Mesendoderm (in vitro differentiated cells): ENCODE measurements around the gene PPARA.

Source experiments
- DNase-seq: peaks from one replicate; pipeline ENCODE4 v3.0.0; 2013
- H2AK5ac ChIP-seq: 2 replicates; pipeline ENCODE4 v1.6.1; 2013; ENCODE audit warnings: low read length, inconsistent platforms
- H2BK120ac ChIP-seq: 2 replicates; pipeline ENCODE4 v1.6.1; 2013; ENCODE audit warnings: low read depth, mild to moderate bottlenecking, low read length, moderate library complexity, mixed read lengths
- H2BK15ac ChIP-seq: replicated peaks from 2 replicates; pipeline ENCODE4 v1.6.1; 2013; ENCODE audit warnings: low read depth, mild to moderate bottlenecking, moderate library complexity
- H2BK5ac ChIP-seq: 2 replicates; pipeline ENCODE4 v1.6.1; 2013; ENCODE audit warnings: low read length, inconsistent platforms
- H3K18ac ChIP-seq: 2 replicates; pipeline ENCODE4 v1.6.1; 2013; ENCODE audit warnings: mild to moderate bottlenecking, low read length, mixed read lengths
- H3K23ac ChIP-seq: one replicate; pipeline ENCODE4 v1.6.1; 2013; ENCODE audit warnings: low read length
- H3K27ac ChIP-seq: 2 replicates; pipeline ENCODE4 v1.5.1; 2013; ENCODE audit warnings: low read depth, mild to moderate bottlenecking, inconsistent platforms, low read length, moderate library complexity
- H3K27me3 ChIP-seq: 2 replicates; pipeline ENCODE4 v1.6.1; 2013; ENCODE audit warnings: low read length, control low read depth, mild to moderate bottlenecking, inconsistent platforms; ENCODE audit not compliant: insufficient read depth, poor library complexity
- H3K36me3 ChIP-seq: 2 replicates; pipeline ENCODE4 v1.6.1; 2013; ENCODE audit warnings: low read length, inconsistent platforms; ENCODE audit not compliant: control insufficient read depth, insufficient read depth
- H3K4ac ChIP-seq: one replicate; pipeline ENCODE4 v1.6.1; 2013; ENCODE audit warnings: low read depth, mild to moderate bottlenecking, low read length, moderate library complexity
- H3K4me1 ChIP-seq: 2 replicates; pipeline ENCODE4 v1.6.1; 2013; ENCODE audit warnings: low read depth, low read length, inconsistent platforms; ENCODE audit not compliant: control insufficient read depth
- H3K4me2 ChIP-seq: 2 replicates; pipeline ENCODE4 v1.6.1; 2013; ENCODE audit warnings: low read length
- H3K4me3 ChIP-seq: 2 replicates; pipeline ENCODE4 v1.5.1; 2013; ENCODE audit warnings: mild to moderate bottlenecking, low read length
- H3K56ac ChIP-seq: one replicate; pipeline ENCODE4 v1.6.1; 2013; ENCODE audit warnings: low read length
- H3K79me1 ChIP-seq: 2 replicates; pipeline ENCODE4 v1.6.1; 2013; ENCODE audit warnings: low read length, inconsistent platforms
- H3K79me2 ChIP-seq: 2 replicates; pipeline ENCODE4 v1.6.1; 2013; ENCODE audit warnings: mild to moderate bottlenecking, low read length; ENCODE audit not compliant: control insufficient read depth, insufficient read depth
- H3K9ac ChIP-seq: 2 replicates; pipeline ENCODE4 v1.6.1; 2013; ENCODE audit warnings: low read length, inconsistent platforms
- H4K5ac ChIP-seq: one replicate; pipeline ENCODE4 v1.6.1; 2013; ENCODE audit warnings: low read length
- H4K8ac ChIP-seq: one replicate; pipeline ENCODE4 v1.6.1; 2013; ENCODE audit warnings: low read depth, mild to moderate bottlenecking, control low read depth, low read length, moderate library complexity
- WGBS: extraction: QIAGEN DNeasy Blood & Tissue Kit; methylation state at CpG from one replicate; pipeline ENCODE4 v1.1.7; 2013; ENCODE audit warnings: low lambda C conversion rate, missing lambda C conversion rate; ENCODE audit not compliant: insufficient coverage; ENCODE audit errors: extremely low coverage; 5-methylcytosine and 5-hydroxymethylcytosine counted together

PPARA gene

DNA sequence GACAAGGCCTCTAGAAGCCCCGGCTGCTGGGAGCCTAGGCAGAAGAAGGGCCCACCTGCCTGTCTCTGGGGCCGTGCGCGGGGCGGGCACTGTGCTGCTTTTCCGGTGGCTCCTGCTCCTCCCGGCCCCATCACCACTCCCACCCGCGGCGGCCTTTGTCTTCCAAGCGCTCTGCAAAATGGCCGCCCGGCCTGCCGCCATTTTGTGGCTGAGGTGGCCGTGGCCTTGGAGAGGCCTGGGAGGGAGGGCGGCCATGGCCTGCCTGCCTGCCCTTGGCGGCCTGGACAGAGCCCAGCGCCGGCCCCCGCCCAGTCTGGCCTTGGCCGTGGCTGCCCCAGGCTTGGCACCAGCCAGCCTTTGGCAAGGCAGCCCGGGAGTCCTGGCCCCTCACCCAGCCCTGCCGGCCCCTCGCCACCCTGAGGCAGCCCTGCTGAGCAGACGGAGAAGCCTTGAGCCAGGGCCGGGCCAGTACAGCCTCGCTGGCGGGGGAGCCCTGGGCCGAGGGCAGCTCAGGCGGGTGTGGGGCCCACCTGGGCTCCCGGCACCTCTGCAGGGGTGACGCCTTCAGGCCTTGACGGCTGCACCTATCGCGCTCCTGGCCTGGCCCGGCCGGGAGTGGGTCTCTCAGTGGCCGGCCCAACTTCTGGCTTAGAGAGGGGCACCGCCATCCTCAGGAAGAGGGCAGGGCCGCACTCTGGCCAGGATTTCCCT lies 46.0 kb upstream of the PPARA start:
- Histone ChIP-seq H3K27me3 (no peaks in the 10 kb centered on the region), H3K36me3 (no peaks in the 10 kb centered on the region), H3K4me3 (no peak overlapping the region), H3K79me1 (no peaks in the 10 kb centered on the region), H3K18ac (no peak overlapping the region), H3K27ac (no peak overlapping the region), H3K79me2 (no peaks in the 10 kb centered on the region), H2BK120ac (no peak overlapping the region), H3K56ac (no peak overlapping the region), H3K23ac (no peak overlapping the region), H2BK15ac (no peak overlapping the region), H2BK5ac (no peak overlapping the region), H3K4me1 (no peaks in the 10 kb centered on the region), H4K8ac (no peak overlapping the region), H2AK5ac (no peak overlapping the region), H3K4ac (no peak overlapping the region), H3K4me2 (no peak overlapping the region), H4K5ac (no peak overlapping the region), H3K9ac (no peak overlapping the region)
- no peak for DNase-seq
- no CpG with 5 or more reads among the region's 40 CpGs for WGBS

DNA sequence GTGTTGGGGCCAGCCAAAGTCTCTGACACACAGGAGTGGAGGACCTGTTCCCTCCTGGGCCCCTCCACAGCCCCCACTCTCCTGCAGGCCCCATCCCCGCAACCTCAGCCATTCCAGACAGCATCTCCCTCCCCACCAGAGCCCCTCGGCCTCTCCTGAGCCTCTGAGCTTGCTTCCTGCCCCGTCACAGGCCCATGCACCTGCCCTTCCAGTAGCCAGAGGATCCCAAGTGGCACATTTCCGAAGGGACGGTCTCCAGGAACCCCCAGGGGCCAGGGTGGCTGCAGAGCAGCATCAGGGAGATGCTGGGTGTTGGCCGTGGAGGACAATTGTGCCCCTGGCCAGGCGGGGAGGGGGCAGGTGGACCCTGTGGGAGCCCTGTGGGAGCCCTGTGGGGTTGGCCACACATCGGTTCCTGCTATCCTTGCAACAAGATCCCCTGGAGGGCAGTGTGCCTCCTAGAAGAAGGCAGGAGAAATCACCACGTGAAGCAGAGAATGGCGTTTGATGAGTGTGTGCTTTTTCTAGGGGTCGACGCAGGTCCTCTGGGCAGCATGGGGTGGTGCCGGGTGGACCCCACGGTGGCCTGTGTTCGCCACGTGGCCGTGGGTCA lies 45.3 kb upstream of the PPARA start:
- Histone ChIP-seq H3K36me3 (no peaks in the 10 kb centered on the region), H3K4ac (no peak overlapping the region), H2BK15ac (no peak overlapping the region), H3K56ac (no peak overlapping the region), H3K18ac (no peak overlapping the region), H3K9ac (no peak overlapping the region), H4K5ac (no peak overlapping the region), H3K79me2 (no peaks in the 10 kb centered on the region), H2AK5ac (no peak overlapping the region), H3K27me3 (no peaks in the 10 kb centered on the region), H3K4me2 (no peak overlapping the region), H2BK5ac (no peak overlapping the region), H3K79me1 (no peaks in the 10 kb centered on the region), H2BK120ac (no peak overlapping the region), H3K23ac (no peak overlapping the region), H3K4me1 (no peaks in the 10 kb centered on the region), H3K4me3 (no peak overlapping the region), H4K8ac (no peak overlapping the region), H3K27ac (no peak overlapping the region)
- DNase-seq, result no peak
- WGBS, result no CpG with 5 or more reads among the region's 17 CpGs

DNA sequence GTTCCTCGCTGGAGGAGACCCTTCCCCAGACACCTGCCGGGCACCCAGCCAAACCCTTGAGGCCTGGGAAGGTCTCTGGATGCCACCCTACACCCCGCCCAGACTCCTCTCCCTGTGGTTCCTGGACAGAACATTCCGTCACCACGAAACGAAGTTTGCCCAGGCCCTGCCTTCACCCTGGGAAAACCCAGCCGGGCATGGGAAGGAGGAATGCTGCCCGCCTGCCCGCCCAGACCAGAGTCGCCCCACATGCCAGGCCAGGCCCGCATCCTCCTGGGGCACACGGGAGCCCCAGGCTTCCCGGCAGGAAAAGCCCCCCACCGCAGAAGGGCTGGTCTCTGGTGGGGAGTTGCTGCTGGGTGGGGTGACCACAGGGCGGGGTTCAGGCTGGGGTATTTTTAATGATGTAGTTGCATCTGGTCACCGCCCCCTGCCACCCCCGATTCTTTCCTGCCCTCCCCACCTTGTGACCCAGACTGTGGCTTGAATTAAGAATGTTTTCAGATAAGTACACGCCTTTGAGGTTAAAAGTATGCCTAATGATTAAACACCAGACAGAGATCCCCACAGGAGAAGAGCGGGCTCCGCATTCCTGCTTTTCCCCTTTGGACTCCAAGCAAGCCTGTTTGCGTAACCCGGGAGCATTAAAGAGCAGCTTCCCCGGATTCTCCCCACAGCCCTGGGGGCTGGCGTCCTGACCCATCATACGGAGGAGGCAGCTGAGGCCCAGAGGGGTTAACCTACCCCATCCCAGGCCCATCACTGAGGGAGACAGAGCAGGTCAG lies 44.6 kb upstream of the PPARA start:
- no peak overlapping the region for H2AK5ac ChIP-seq
- no peak overlapping the region for H3K56ac ChIP-seq
- H3K79me2 ChIP-seq, result no peaks in the 10 kb centered on the region
- H3K4me3 ChIP-seq, result no peak overlapping the region
- no peak for DNase-seq
- H2BK120ac ChIP-seq, result no peak overlapping the region
- no peaks in the 10 kb centered on the region for H3K79me1 ChIP-seq
- H3K18ac ChIP-seq, result no peak overlapping the region
- no peak overlapping the region for H3K27ac ChIP-seq
- H3K36me3 ChIP-seq, result no peaks in the 10 kb centered on the region
- no peak overlapping the region for H3K23ac ChIP-seq
- H2BK5ac ChIP-seq, result no peak overlapping the region
- WGBS, result no CpG with 5 or more reads among the region's 25 CpGs
- H3K4me1 ChIP-seq, result no peaks in the 10 kb centered on the region
- no peak overlapping the region for H3K4ac ChIP-seq
- H3K4me2 ChIP-seq, result no peak overlapping the region
- no peak overlapping the region for H4K5ac ChIP-seq
- no peak overlapping the region for H4K8ac ChIP-seq
- no peak overlapping the region for H3K9ac ChIP-seq
- no peak overlapping the region for H2BK15ac ChIP-seq
- H3K27me3 ChIP-seq, result no peaks in the 10 kb centered on the region

DNA sequence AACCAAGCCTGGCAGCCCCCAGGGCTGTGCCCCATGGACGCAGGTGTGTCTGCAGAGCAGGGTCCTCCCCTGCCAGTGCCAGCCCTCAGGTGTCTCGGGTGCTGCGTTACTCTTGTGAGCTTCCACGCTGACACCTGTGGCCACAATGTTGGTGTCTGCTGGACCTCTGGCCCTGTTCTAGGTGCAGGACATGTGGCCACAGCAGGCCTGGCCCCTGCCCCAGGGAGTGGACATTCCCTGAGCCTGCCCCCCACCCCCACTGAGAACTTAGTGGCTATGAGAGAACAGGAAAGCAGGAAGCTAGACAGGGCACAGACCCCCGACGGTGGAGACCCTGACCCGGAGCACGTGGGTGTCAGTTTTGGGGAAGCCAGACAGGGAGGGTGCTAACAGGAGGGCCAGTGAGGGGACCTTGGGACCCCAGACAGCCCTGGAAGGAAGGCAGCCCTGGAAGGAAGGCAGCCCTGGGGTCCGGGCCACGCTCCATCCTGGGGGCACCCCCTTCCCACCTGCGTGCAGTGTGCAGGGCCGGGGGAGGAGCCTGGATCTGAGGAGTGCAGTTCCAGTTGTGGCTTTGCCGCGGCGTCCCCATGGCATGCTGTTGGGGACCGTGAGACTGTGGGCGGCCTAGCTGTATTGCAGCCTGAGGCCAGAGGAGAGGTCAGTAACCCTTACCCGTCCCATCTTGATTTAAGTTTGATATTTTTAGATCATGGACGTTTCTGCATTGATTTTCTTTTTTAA lies 43.9 kb upstream of the PPARA start:
- no peak overlapping the region for H2BK5ac ChIP-seq
- no peak overlapping the region for H4K5ac ChIP-seq
- H2BK15ac ChIP-seq, result no peak overlapping the region
- no peak overlapping the region for H3K18ac ChIP-seq
- no peaks in the 10 kb centered on the region for H3K27me3 ChIP-seq
- no peak overlapping the region for H3K4ac ChIP-seq
- no peak overlapping the region for H2BK120ac ChIP-seq
- H3K27ac ChIP-seq, result no peak overlapping the region
- no peak overlapping the region for H2AK5ac ChIP-seq
- H3K36me3 ChIP-seq, result no peaks in the 10 kb centered on the region
- H3K4me2 ChIP-seq, result no peak overlapping the region
- H3K9ac ChIP-seq, result no peak overlapping the region
- no peak overlapping the region for H3K56ac ChIP-seq
- no peak overlapping the region for H3K4me3 ChIP-seq
- no peaks in the 10 kb centered on the region for H3K79me1 ChIP-seq
- no peaks in the 10 kb centered on the region for H3K79me2 ChIP-seq
- no peaks in the 10 kb centered on the region for H3K4me1 ChIP-seq
- no peak overlapping the region for H3K23ac ChIP-seq
- no peak overlapping the region for H4K8ac ChIP-seq
- WGBS, result no CpG with 5 or more reads among the region's 19 CpGs
- no peak for DNase-seq

DNA sequence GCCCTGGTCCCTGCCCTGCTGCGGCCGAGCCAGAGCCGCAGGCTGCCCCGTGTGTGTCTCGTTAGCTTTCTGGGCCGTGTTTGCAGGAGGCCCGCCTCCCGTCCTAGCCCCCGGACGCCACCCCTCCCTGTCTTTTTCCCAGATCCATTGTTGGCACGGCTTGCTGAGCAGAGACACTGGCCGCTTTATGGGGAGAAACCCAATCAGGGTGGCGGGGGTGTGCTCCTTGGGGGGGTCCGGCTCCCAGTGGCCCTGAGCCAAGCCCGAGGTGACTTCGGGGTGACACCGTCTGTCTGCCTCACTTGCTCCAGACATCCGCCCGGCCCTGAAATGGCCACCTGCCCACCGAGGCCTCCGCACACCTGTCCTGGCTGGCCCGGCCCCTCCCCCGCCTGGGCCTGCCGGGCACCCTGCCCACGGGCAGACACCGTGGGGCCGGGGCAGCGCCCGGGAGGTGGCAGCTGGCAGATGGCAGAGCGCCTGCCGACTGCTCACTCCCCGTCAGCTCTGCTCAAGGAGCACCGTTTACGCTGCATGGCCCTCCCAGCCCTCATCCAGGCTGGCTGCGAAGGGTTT lies 43.1 kb upstream of the PPARA start:
- WGBS, result no CpG with 5 or more reads among the region's 35 CpGs
- DNase-seq, result no peak
- H3K79me1 ChIP-seq, result no peaks in the 10 kb centered on the region

More for the DNA sequence above, 43.1 kb upstream of the PPARA start:
- Histone ChIP-seq H2BK5ac (no peak overlapping the region), H3K4me3 (no peak overlapping the region), H3K4me2 (no peak overlapping the region), H4K8ac (no peak overlapping the region), H4K5ac (no peak overlapping the region), H2BK120ac (no peak overlapping the region), H3K56ac (no peak overlapping the region), H2BK15ac (no peak overlapping the region), H3K18ac (no peak overlapping the region), H3K4ac (no peak overlapping the region), H3K23ac (no peak overlapping the region), H3K36me3 (no peaks in the 10 kb centered on the region), H3K27ac (no peak overlapping the region), H3K79me2 (no peaks in the 10 kb centered on the region), H3K9ac (no peak overlapping the region), H2AK5ac (no peak overlapping the region), H3K27me3 (no peaks in the 10 kb centered on the region), H3K4me1 (no peaks in the 10 kb centered on the region)
